ENCODE results near the gene C6. TPM values are rescaled to one million over a fixed set of nuclear protein-coding genes. Genes with fewer than 3 reads are reported as not detected.

The C6 gene
- total and polyA plus RNA-seq, 2 of the 8 experiments (the other 6 are each of a cell fraction or from before 2014, with no cell fraction given): not detected

- POLR2A ChIA-PET (ENCODE audit: partially characterized antibody): no interaction called here
- H3K9ac ChIP-seq (replicated peaks in 1 of 4; ENCODE audit: extremely low read depth in 1 of 4, low read depth in 3 of 4, low read length in 3 of 4): no peak overlapping the region
- H3K79me2 ChIP-seq (ENCODE audit: control insufficient read depth in 1 of 2, insufficient read depth in 2 of 2, low read length in 2 of 2): no peaks in the 10 kb centered on the region
- 0 out of 8 replicates have a peak, but pooled peaks cover 0 to 2% (median 0%) of the 10 kb centered on the region in 4 experiments for H3K36me3 ChIP-seq (ENCODE audit: control insufficient read depth in 2 of 4, insufficient read depth in 4 of 4, low read length in 3 of 4)
- no peak overlapping the region for H2BK15ac ChIP-seq (ENCODE audit: low read length)
- no peak overlapping the region for H4K5ac ChIP-seq (ENCODE audit: insufficient read length, low read depth, low read length)
- H3K27ac ChIP-seq (ENCODE audit: low read depth, low read length): no peak overlapping the region
- no peak overlapping the region for H2AFZ ChIP-seq (ENCODE audit: low read length)
- no peak overlapping the region for H4K8ac ChIP-seq (ENCODE audit: extremely low read depth, insufficient read depth, low read length)
- DNase-seq (ENCODE audit: low read depth in 1 of 2, low spot score in 2 of 2): no peak
- no peak overlapping the region for H3K4ac ChIP-seq (replicated peaks; ENCODE audit: insufficient read length, low read depth, low read length)
- H2BK20ac ChIP-seq (ENCODE audit: low read length): no peak overlapping the region
- no peak overlapping the region for H3K23ac ChIP-seq (ENCODE audit: insufficient read length)
- CTCF ChIA-PET (ENCODE audit: partially characterized antibody): interaction anchor here (1.4 kb wide), 1 partner anchor 210 kb away, joined by 5 read pairs; no protein-coding TSS in a partner anchor
- H4K91ac ChIP-seq (replicated peaks; ENCODE audit: insufficient read length, low read length): no peak overlapping the region
- no peaks in the 10 kb centered on the region for H3K9me3 ChIP-seq (ENCODE audit: insufficient read depth in 2 of 2, low read depth in 1 of 2, low read length in 1 of 2)
- H3K4me3 ChIP-seq (ENCODE audit: extremely low read depth in 1 of 4, insufficient read depth in 2 of 4, low read depth in 3 of 4, low read length in 4 of 4): no peak overlapping the region
- H2BK12ac ChIP-seq (ENCODE audit: low read depth, low read length): no peak overlapping the region
- H3K14ac ChIP-seq (ENCODE audit: insufficient read length): no peak overlapping the region
- no peaks in the 10 kb centered on the region for H4K20me1 ChIP-seq (replicated peaks in 1 of 2; ENCODE audit: control insufficient read depth in 1 of 2, insufficient read depth in 2 of 2, low read length in 2 of 2)
- H3K18ac ChIP-seq (ENCODE audit: extremely low read depth, low read length): no peak overlapping the region
- H3K27me3 ChIP-seq (replicated peaks in 1 of 4; ENCODE audit: control insufficient read depth in 3 of 4, extremely low read depth in 1 of 4, insufficient read depth in 3 of 4, low read length in 3 of 4): no peaks in the 10 kb centered on the region
- WGBS, 2 experiments (ENCODE audit: extremely low coverage in 1 of 2, insufficient coverage in 1 of 2, insufficient read length in 1 of 2, insufficient replicate concordance in 2 of 2, low coverage in 1 of 2, low lambda C conversion rate in 2 of 2, missing lambda C conversion rate in 1 of 2): 87% methylated on average over 2 of the region's 2 CpGs; no CpG with 5 or more reads in 1 of the 2 experiments
- H3K23me2 ChIP-seq (ENCODE audit: low read depth, low read length): no peaks in the 10 kb centered on the region
- no peak overlapping the region for H2AK5ac ChIP-seq (ENCODE audit: low read depth, low read length)
- no peak overlapping the region for H3K56ac ChIP-seq (replicated peaks; ENCODE audit: insufficient read length, low read depth, low read length)
- no peak overlapping the region for H2BK120ac ChIP-seq (replicated peaks; ENCODE audit: low read depth, low read length)
- no peaks in the 10 kb centered on the region for H3K79me1 ChIP-seq (ENCODE audit: low read depth, low read length)
- no peaks in the 10 kb centered on the region for H3K4me1 ChIP-seq (replicated peaks in 1 of 4; ENCODE audit: control insufficient read depth in 3 of 4, insufficient read depth in 4 of 4, low read length in 3 of 4)
- FAIRE-seq: no peak
- H2BK5ac ChIP-seq (ENCODE audit: low read depth, low read length): no peak overlapping the region
- no peak overlapping the region for H3K4me2 ChIP-seq (ENCODE audit: insufficient read depth in 1 of 2, low read depth in 2 of 2, low read length in 2 of 2)
- TF ChIP-seq ZNF274 (IDR thresholded peaks at IDR 0.05; ENCODE audit: borderline replicate concordance, extremely low read depth, low read length): no peak
- no peak for TF ChIP-seq KDM1A (IDR thresholded peaks at IDR 0.05; ENCODE audit: borderline replicate concordance, low read length)
- TF ChIP-seq RAD21 (IDR thresholded peaks at IDR 0.05 in 1 of 2, conservative IDR thresholded peaks at IDR 0.05 in 1 of 2; ENCODE audit: low read depth in 2 of 2, low read length in 2 of 2): no peak
These were observed 98.1 kb downstream of the C6 start for GRCh38 chr5:41115281-41115680.

All from H1 (cell line).